Thyroid gland (tissue), 4 donors: Measurements from ENCODE around the gene CTNNBL1. TPM values are rescaled to one million over a fixed set of nuclear protein-coding genes. Genes with fewer than 3 reads are reported as not detected.

Source experiments
- DNase-seq, 2 donors: peaks; one replicate each; pipeline ENCODE4 v3.0.0-alpha.2; 2019
- H3K27ac ChIP-seq, 3 donors: fragments of 200-600 bp; sonication (generic); 1 replicate in 2 of 3; 2 replicates in 1 of 3; pipeline ENCODE4 v1.5.1; 2016 to 2019; ENCODE audit warnings: mild to moderate bottlenecking in 1 of 3, moderate library complexity in 1 of 3
- H3K27me3 ChIP-seq: fragments of 200-600 bp; sonication (generic); one replicate; pipeline ENCODE4 v1.5.1; 2019
- H3K36me3 ChIP-seq, 2 donors: fragments of 200-600 bp; sonication (generic); one replicate each; pipeline ENCODE4 v1.5.1; 2016 to 2019
- H3K4me1 ChIP-seq, 2 donors: fragments of 200-600 bp; sonication (generic); one replicate each; pipeline ENCODE4 v1.5.1; 2017 to 2019
- H3K4me3 ChIP-seq, 3 donors: fragments of 200-600 bp; sonication (generic); replicated peaks in 1 of 3; 1 replicate in 2 of 3; 2 replicates in 1 of 3; pipeline ENCODE4 v1.5.1; 2016; ENCODE audit warnings: mild to moderate bottlenecking in 1 of 3
- H3K9me3 ChIP-seq: fragments of 200-600 bp; sonication (generic); one replicate; pipeline ENCODE4 v1.5.1; 2017
- CTCF ChIP-seq, 6 experiments: fragments of 200-600 bp in 3 of 6; fragments of 450-650 bp in 3 of 6; sonication (generic) in 3 of 6; IDR thresholded peaks; one replicate each; pipeline ENCODE4 v1.5.1; 2016 to 2019; ENCODE audit warnings: antibody characterized with exemption in 6 of 6, mild to moderate bottlenecking in 2 of 6, inconsistent platforms in 1 of 6, moderate library complexity in 1 of 6
- POLR2A ChIP-seq, 2 donors: fragments of 450-650 bp; IDR thresholded peaks; one replicate each; pipeline ENCODE4 v1.6.1; 2017; ENCODE audit warnings: antibody characterized with exemption in 2 of 2, mild to moderate bottlenecking in 2 of 2, moderate library complexity in 1 of 2
- WGBS, 2 donors: methylation state at CpG; one replicate each; pipeline ENCODE4 v1.1.5; 2017; 5-methylcytosine and 5-hydroxymethylcytosine counted together
- intact Hi-C: fragments of 100-400 bp; cut with DNase I; formaldehyde crosslinking; loops from one replicate; pipeline ENCODE4 v1.15.1; 2023
- total RNA-seq, 4 donors: library from RNA; depleted of rRNA; stranded (reverse); fragments of >200 nt; gene quantifications; one replicate each; pipeline ENCODE4 v1.2.3, GENCODE V29; 2016

The CTNNBL1 gene
- total RNA-seq, 4 donors from 2014 or later = 22.3 to 31.2 (median 24.6) TPM

- no peak for DNase-seq
- intact Hi-C loops = no loop called here
- WGBS, 2 donors = 77 to 87% methylated on average over 3 of the region's 3 CpGs
- TF ChIP-seq POLR2A (IDR thresholded peaks at IDR 0.05) (no peak), CTCF (IDR thresholded peaks at IDR 0.05) (no peak)
- peaks cover 0 to 6% of the 10 kb centered on the region in 2 donors for H3K36me3 ChIP-seq
- H3K27ac ChIP-seq = no peak overlapping the region
- no peaks in the 10 kb centered on the region for H3K9me3 ChIP-seq
- peaks cover 2 to 3% of the 10 kb centered on the region in 2 donors for H3K4me1 ChIP-seq
- H3K27me3 ChIP-seq = no peaks in the 10 kb centered on the region
- no peak overlapping the region for H3K4me3 ChIP-seq
These were observed 61.8 kb downstream of the CTNNBL1 start for GRCh38 chr20:37755665-37756064.

- H3K4me3 ChIP-seq = no peak overlapping the region
- intact Hi-C loops = no loop called here
- TF ChIP-seq CTCF (IDR thresholded peaks at IDR 0.05) (no peak), POLR2A (IDR thresholded peaks at IDR 0.05) (no peak)
- no peaks in the 10 kb centered on the region for H3K4me1 ChIP-seq
- no peak overlapping the region for H3K27ac ChIP-seq
- no peak for DNase-seq
- no peaks in the 10 kb centered on the region for H3K9me3 ChIP-seq
- peaks cover 0 to 6% of the 10 kb centered on the region in 2 donors for H3K36me3 ChIP-seq
- WGBS, 2 donors = 75 to 76% methylated on average over 2 of the region's 2 CpGs
- H3K27me3 ChIP-seq = no peaks in the 10 kb centered on the region
These were observed 62.4 kb downstream of the CTNNBL1 start for GRCh38 chr20:37756234-37756633.

GRCh38 chr20:37757550-37757949 lies 63.7 kb downstream of the CTNNBL1 start:
- Histone ChIP-seq H3K27me3 (no peaks in the 10 kb centered on the region), H3K27ac (no peak overlapping the region), H3K9me3 (no peaks in the 10 kb centered on the region), H3K36me3 (peaks cover 0 to 6% of the 10 kb centered on the region in 2 donors), H3K4me1 (no peaks in the 10 kb centered on the region), H3K4me3 (no peak overlapping the region)
- TF ChIP-seq CTCF (IDR thresholded peaks at IDR 0.05) (no peak), POLR2A (IDR thresholded peaks at IDR 0.05) (no peak)
- intact Hi-C loops = no loop called here
- WGBS, 2 donors = 73 to 81% methylated on average over 6 of the region's 6 CpGs
- DNase-seq = no peak

- no peak overlapping the region for H3K4me3 ChIP-seq
- intact Hi-C loops = no loop called here
- H3K27ac ChIP-seq = no peak overlapping the region
- H3K4me1 ChIP-seq = no peaks in the 10 kb centered on the region
- DNase-seq = no peak
- TF ChIP-seq POLR2A (IDR thresholded peaks at IDR 0.05) (no peak), CTCF (IDR thresholded peaks at IDR 0.05) (no peak)
- no peaks in the 10 kb centered on the region for H3K9me3 ChIP-seq
- peaks cover 0 to 6% of the 10 kb centered on the region in 2 donors for H3K36me3 ChIP-seq
- H3K27me3 ChIP-seq = no peaks in the 10 kb centered on the region
- 94 to 95% methylated on average over 5 of the region's 5 CpGs for WGBS, 2 donors
These were observed 64.5 kb downstream of the CTNNBL1 start for GRCh38 chr20:37758332-37758731.

DNA sequence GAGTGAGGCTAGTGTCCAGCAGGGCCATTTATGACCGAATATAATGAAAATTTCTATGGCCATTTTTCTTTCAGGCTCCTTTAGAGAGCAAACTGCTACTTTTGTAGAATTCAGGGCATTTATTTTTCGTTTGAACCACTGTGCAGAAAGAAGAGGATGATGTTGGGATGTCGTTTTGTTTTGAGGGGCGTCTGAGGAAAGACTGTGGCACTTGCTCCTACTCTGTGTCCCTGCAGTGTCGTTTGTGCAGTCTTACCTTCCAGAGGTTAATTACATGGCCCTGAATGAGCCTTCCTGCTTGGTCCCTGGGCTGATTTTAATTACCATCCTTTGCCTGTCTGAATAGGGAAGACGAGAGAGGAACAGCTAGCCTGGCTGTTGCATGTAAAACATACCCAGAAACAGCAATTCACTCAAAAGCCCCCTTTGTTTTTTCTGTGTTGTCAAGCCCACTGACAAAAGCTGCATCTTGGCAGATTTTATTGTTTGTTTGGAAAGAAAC lies 65.3 kb downstream of the CTNNBL1 start:
- Histone ChIP-seq H3K27ac (no peak overlapping the region), H3K4me1 (no peaks in the 10 kb centered on the region), H3K9me3 (no peaks in the 10 kb centered on the region), H3K36me3 (peaks cover 0 to 6% of the 10 kb centered on the region in 2 donors), H3K27me3 (no peaks in the 10 kb centered on the region), H3K4me3 (no peak overlapping the region)
- no peak for DNase-seq
- 80 to 83% methylated on average over 6 of the region's 6 CpGs for WGBS, 2 donors
- TF ChIP-seq CTCF (IDR thresholded peaks at IDR 0.05) = no peak
- no peak for TF ChIP-seq POLR2A (IDR thresholded peaks at IDR 0.05)
- intact Hi-C loops = no loop called here
